IMR-90 (cell line): ENCODE results near the gene CXCL9. TPM values are rescaled to one million over a fixed set of nuclear protein-coding genes. Genes with fewer than 3 reads are reported as not detected.
A peak's percentile ranks its signal among the peaks of the same experiment; 100 is the strongest.

Source experiments
- ATAC-seq: fragments of 200-7000 bp; cut with Tn5 transposase; 2 replicates; pipeline ENCODE4 v1.9.1; 2020; ENCODE audit warnings: low read depth, mild to moderate bottlenecking, moderate library complexity
- BruUV-seq: library from RNA; stranded (reverse); fragments of 400-500 nt; replicated peaks from 2 replicates; lab custom pipeline; 2021; lab: Mats Ljungman, UMichigan
- CTCF ChIA-PET: fragments of 300-600 bp; formaldehyde crosslinking; extraction: SDS; loops from one replicate; lab custom pipeline; 2021; ENCODE audit warnings: antibody characterized with exemption; lab: Yijun Ruan, JAX
- POLR2A ChIA-PET: fragments of 300-600 bp; sonication (Branson Sonifier 250); formaldehyde crosslinking; loops from one replicate; lab custom pipeline; 2022; ENCODE audit warnings: antibody characterized with exemption; ENCODE audit not compliant: unreplicated experiment; lab: Charles Lee
- DNase-seq: peaks from one replicate; pipeline ENCODE4 v3.0.0; 2013
- H2AFZ ChIP-seq: replicated peaks from 2 replicates; pipeline ENCODE3; 2013; ENCODE audit warnings: low read length, mild to moderate bottlenecking; ENCODE audit not compliant: poor library complexity
- H2AK5ac ChIP-seq: 2 replicates; pipeline ENCODE4 v1.6.1; 2013; ENCODE audit warnings: low read depth, low read length, inconsistent platforms
- H2AK9ac ChIP-seq: replicated peaks from 2 replicates; pipeline ENCODE3; 2013; ENCODE audit warnings: mild to moderate bottlenecking, low read depth, low read length, moderate library complexity; ENCODE audit not compliant: poor library complexity
- H2BK120ac ChIP-seq: 2 replicates; pipeline ENCODE4 v1.6.1; 2013; ENCODE audit warnings: low read depth, low read length, inconsistent platforms
- H2BK15ac ChIP-seq: 3 replicates; pipeline ENCODE4 v1.6.1; 2013; ENCODE audit warnings: low read depth, low read length, inconsistent platforms
- H2BK20ac ChIP-seq: 2 replicates; pipeline ENCODE4 v1.6.1; 2013; ENCODE audit warnings: low read depth, mild to moderate bottlenecking, inconsistent platforms, low read length, moderate library complexity
- H2BK5ac ChIP-seq: 2 replicates; pipeline ENCODE4 v1.6.1; 2013; ENCODE audit warnings: mild to moderate bottlenecking, low read depth, low read length, inconsistent platforms; ENCODE audit not compliant: poor library complexity, severe bottlenecking
- H3K14ac ChIP-seq: replicated peaks from 2 replicates; pipeline ENCODE4 v1.6.1; 2013; ENCODE audit warnings: low read depth, low read length, inconsistent platforms
- H3K18ac ChIP-seq: 2 replicates; pipeline ENCODE4 v1.6.1; 2013; ENCODE audit warnings: low read depth, low read length, control low read depth
- H3K23ac ChIP-seq: 2 replicates; pipeline ENCODE4 v1.6.1; 2013; ENCODE audit warnings: low read depth, low read length, inconsistent platforms
- H3K27ac ChIP-seq: 2 replicates; pipeline ENCODE4 v1.5.1; 2013; ENCODE audit warnings: mild to moderate bottlenecking, control low read depth, low read length; ENCODE audit not compliant: insufficient read depth
- H3K27me3 ChIP-seq: 2 replicates; pipeline ENCODE4 v1.6.1; 2013; ENCODE audit warnings: low read length; ENCODE audit not compliant: control insufficient read depth, insufficient read depth
- H3K36me3 ChIP-seq: 2 replicates; pipeline ENCODE4 v1.6.1; 2013; ENCODE audit warnings: low read length, mixed read lengths; ENCODE audit not compliant: control insufficient read depth, insufficient read depth
- H3K4ac ChIP-seq: 2 replicates; pipeline ENCODE4 v1.6.1; 2013; ENCODE audit warnings: low read depth, low read length, inconsistent platforms
- H3K4me1 ChIP-seq: 2 replicates; pipeline ENCODE4 v1.6.1; 2013; ENCODE audit warnings: low read length, mixed read lengths; ENCODE audit not compliant: control insufficient read depth, insufficient read depth
- H3K4me2 ChIP-seq: 2 replicates; pipeline ENCODE4 v1.6.1; 2013; ENCODE audit warnings: low read depth, mild to moderate bottlenecking, control low read depth, low read length, moderate library complexity
- H3K4me3 ChIP-seq: 2 replicates; pipeline ENCODE4 v1.5.1; 2013; ENCODE audit warnings: low read depth, mild to moderate bottlenecking, control low read depth, low read length, moderate library complexity; ENCODE audit not compliant: insufficient read depth
- H3K56ac ChIP-seq: 2 replicates; pipeline ENCODE4 v1.6.1; 2013; ENCODE audit warnings: low read length, inconsistent platforms; ENCODE audit not compliant: insufficient read depth; ENCODE audit errors: extremely low read depth
- H3K79me1 ChIP-seq, 2 experiments: 2 replicates each; pipeline ENCODE4 v1.6.1; 2013; ENCODE audit warnings: low read length in 2 of 2, inconsistent platforms in 1 of 2, low read depth in 1 of 2
- H3K9ac ChIP-seq: 2 replicates; pipeline ENCODE4 v1.6.1; 2013; ENCODE audit warnings: low read depth, low read length, control low read depth
- H3K9me1 ChIP-seq: 2 replicates; pipeline ENCODE4 v1.6.1; 2013; ENCODE audit warnings: low read length, inconsistent platforms; ENCODE audit not compliant: insufficient read depth
- H3K9me3 ChIP-seq: 2 replicates; pipeline ENCODE4 v1.6.1; 2013; ENCODE audit warnings: low read length; ENCODE audit not compliant: control insufficient read depth, insufficient read depth
- H4K20me1 ChIP-seq: 2 replicates; pipeline ENCODE4 v1.6.1; 2013; ENCODE audit warnings: low read length, inconsistent platforms; ENCODE audit not compliant: insufficient read depth
- H4K5ac ChIP-seq: 2 replicates; pipeline ENCODE4 v1.6.1; 2013; ENCODE audit warnings: mild to moderate bottlenecking, low read depth, low read length, control low read depth
- H4K8ac ChIP-seq, 2 experiments: 2 replicates each; pipeline ENCODE4 v1.6.1; 2013; ENCODE audit warnings: low read depth in 2 of 2, low read length in 2 of 2, control low read depth in 1 of 2, inconsistent platforms in 1 of 2
- H4K91ac ChIP-seq: 2 replicates; pipeline ENCODE4 v1.6.1; 2013; ENCODE audit warnings: low read depth, low read length, inconsistent platforms; ENCODE audit not compliant: insufficient read depth
- CEBPB ChIP-seq: IDR thresholded peaks from 2 replicates; pipeline ENCODE4 v1.6.1; 2012; ENCODE audit warnings: low read depth, low read length, improper control_type of control experiment
- FOS ChIP-seq: fragments of 150-350 bp; IDR thresholded peaks from 2 replicates; pipeline ENCODE4 v1.6.1; 2016; ENCODE audit warnings: low read depth, low read length
- RAD21 ChIP-seq: IDR thresholded peaks from 2 replicates; pipeline ENCODE4 v1.6.1; 2012; ENCODE audit warnings: low read length, improper control_type of control experiment
- RCOR1 ChIP-seq: IDR thresholded peaks from 2 replicates; pipeline ENCODE4 v1.6.1; 2012; ENCODE audit warnings: mild to moderate bottlenecking, low read length, improper control_type of control experiment; ENCODE audit not compliant: insufficient replicate concordance
- SMC3 ChIP-seq: fragments of 150-350 bp; IDR thresholded peaks from 2 replicates; pipeline ENCODE4 v1.6.1; 2016; ENCODE audit warnings: low read depth, mild to moderate bottlenecking, antibody characterized with exemption, low read length, moderate library complexity
- WGBS, 2 experiments: methylation state at CpG; one replicate each; pipeline versions ENCODE4 v1.1.5 to v1.1.7; 2013; ENCODE audit warnings: missing lambda C conversion rate in 2 of 2; ENCODE audit not compliant: insufficient read length in 1 of 2; ENCODE audit errors: extremely low coverage in 2 of 2; 5-methylcytosine and 5-hydroxymethylcytosine counted together
- dilution Hi-C: fragments of 300-500 bp; cut with HindIII; formaldehyde crosslinking; loops from one replicate; pipeline ENCODE4 v1.14.3; 2018; ENCODE audit warnings: low sequenced_read_pairs; ENCODE audit not compliant: unreplicated experiment
- in situ Hi-C: fragments of 300-500 bp; cut with MboI; formaldehyde crosslinking; loops from 3 replicates; pipeline ENCODE4 v1.14.3; 2019; ENCODE audit warnings: low sequenced_read_pairs, inconsistent platforms, mixed read lengths
- intact Hi-C: fragments of 100-400 bp; cut with micrococcal nuclease; formaldehyde crosslinking; loops from 2 replicates; pipeline ENCODE4 v1.10.0; 2022
- polyA plus RNA-seq, 3 experiments: library from polyadenylated mRNA; depleted of rRNA; stranded (reverse); fragments of >200 nt; gene quantifications; 2 replicates each; pipeline ENCODE4 v1.2.3, GENCODE V29; 2012; ENCODE audit warnings: low replicate concordance in 1 of 3
- total RNA-seq: library from RNA; depleted of rRNA; stranded (reverse); fragments of >200 nt; gene quantifications from 2 replicates; pipeline ENCODE4 v1.2.3, GENCODE V29; 2012
- TF ChIP-seq, protein P1 (sequence below): fragments of 150-350 bp; IDR thresholded peaks from 2 replicates; pipeline ENCODE4 v1.6.1; 2017; ENCODE audit warnings: mild to moderate bottlenecking, antibody characterized with exemption, low read length, low read depth

Gene CXCL9
- total and polyA plus RNA-seq, 2 of the 4 experiments (the other 2 are of a cell fraction): not detected

DNA sequence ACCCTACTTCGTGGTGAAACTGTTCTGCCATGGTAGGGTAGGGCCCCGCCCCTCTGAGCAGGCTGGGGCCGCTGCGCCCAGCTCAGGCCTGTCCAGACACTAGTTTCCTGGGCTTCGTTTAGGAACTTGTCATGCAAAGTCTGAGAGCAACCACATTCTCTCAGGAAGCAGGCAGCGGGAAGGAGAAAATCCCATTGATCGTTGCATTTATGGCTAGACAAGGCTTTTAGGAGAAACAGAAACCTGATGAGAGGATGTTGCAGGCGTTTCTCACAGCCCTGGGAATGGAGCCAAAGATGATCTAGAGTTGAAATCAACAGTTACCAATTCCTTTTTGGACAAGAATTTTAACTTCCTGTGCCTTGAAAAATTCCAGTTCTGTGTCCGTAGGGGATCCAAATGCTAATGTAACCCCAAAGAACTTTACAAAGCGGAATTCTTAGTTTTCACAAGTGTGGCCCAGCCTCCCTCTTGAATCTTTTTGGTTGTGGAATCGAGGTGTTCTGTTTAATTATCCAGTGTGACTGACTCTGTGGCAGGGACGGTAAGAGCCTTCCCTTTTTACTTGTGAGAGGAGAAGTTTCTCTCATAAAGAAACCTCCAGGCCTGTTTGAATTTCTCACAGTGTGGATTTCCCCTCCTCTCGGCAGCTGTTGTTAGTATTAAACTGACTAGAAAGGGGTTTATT, 4.5 kb upstream of the CXCL9 start:
- peak overlapping the region; percentile 67 for H3K4me2 ChIP-seq
- dilution Hi-C loops (no loop called here), intact Hi-C loops (loop anchor here (2.0 kb wide), 1 partner anchor 17 kb away; no protein-coding TSS in a partner anchor), in situ Hi-C loops (no loop called here)
- no peaks in the 10 kb centered on the region; a peak in 1 of 4 replicates for H3K79me1 ChIP-seq
- H4K5ac ChIP-seq: peak overlapping the region; percentile 16
- no peaks in the 10 kb centered on the region for H3K9me3 ChIP-seq
- H3K56ac ChIP-seq: peak overlapping the region; percentile 100
- H3K14ac ChIP-seq: peak overlapping the region; percentile 97
- peak overlapping the region; percentile 94 for H2BK20ac ChIP-seq
- ATAC-seq: peak; percentile 56
- no peaks in the 10 kb centered on the region for H3K36me3 ChIP-seq
- H2BK120ac ChIP-seq: peak overlapping the region; percentile 99
- peak overlapping the region; percentile 89 for H2BK5ac ChIP-seq
- peaks cover 13% of the 10 kb centered on the region for H3K9me1 ChIP-seq
- H2AK5ac ChIP-seq: peak overlapping the region; percentile 98
- H3K4me3 ChIP-seq: no peak overlapping the region; the same call in 1 of the 2 replicates
- peak; percentile 91 for DNase-seq
- peak overlapping the region; percentile 87 to 96 for H4K8ac ChIP-seq
- peak overlapping the region; percentile 97 for H4K91ac ChIP-seq
- H3K4me1 ChIP-seq: peaks cover 19% of the 10 kb centered on the region
- peak overlapping the region; percentile 93 for H2AFZ ChIP-seq
- H3K27ac ChIP-seq: peak overlapping the region; percentile 85
- no peaks in the 10 kb centered on the region for H3K27me3 ChIP-seq
- H3K4ac ChIP-seq: peak overlapping the region; percentile 95
- peak overlapping the region; percentile 91 for H2BK15ac ChIP-seq
- CTCF ChIA-PET: interaction anchor here (0.7 kb wide), 1 partner anchor 54 kb away, joined by 4 read pairs; no protein-coding TSS in a partner anchor
- TF ChIP-seq, protein P1, sequence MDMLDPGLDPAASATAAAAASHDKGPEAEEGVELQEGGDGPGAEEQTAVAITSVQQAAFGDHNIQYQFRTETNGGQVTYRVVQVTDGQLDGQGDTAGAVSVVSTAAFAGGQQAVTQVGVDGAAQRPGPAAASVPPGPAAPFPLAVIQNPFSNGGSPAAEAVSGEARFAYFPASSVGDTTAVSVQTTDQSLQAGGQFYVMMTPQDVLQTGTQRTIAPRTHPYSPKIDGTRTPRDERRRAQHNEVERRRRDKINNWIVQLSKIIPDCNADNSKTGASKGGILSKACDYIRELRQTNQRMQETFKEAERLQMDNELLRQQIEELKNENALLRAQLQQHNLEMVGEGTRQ: no peak
- TF ChIP-seq RAD21: no peak
- TF ChIP-seq RCOR1: no peak
- no peak for TF ChIP-seq FOS
- no peak for TF ChIP-seq SMC3
- TF ChIP-seq CEBPB: peak; percentile 8; the same call in 1 of the 2 replicates
- H3K9ac ChIP-seq: peak overlapping the region; percentile 81
- H3K23ac ChIP-seq: peak overlapping the region; percentile 97
- POLR2A ChIA-PET: no interaction called here
- H3K18ac ChIP-seq: peak overlapping the region; percentile 97
- WGBS, 2 experiments: 67% methylated on average over 3 of the region's 13 CpGs; no CpG with 5 or more reads in 1 of the 2 experiments
- H4K20me1 ChIP-seq: no peaks in the 10 kb centered on the region
- peak overlapping the region; percentile 91 for H2AK9ac ChIP-seq
- no TSS peak for BruUV-seq
